ENCODE results near the gene CACNA2D2.
A peak's percentile ranks its signal among the peaks of the same experiment; 100 is the strongest.

CACNA2D2 gene

DNA sequence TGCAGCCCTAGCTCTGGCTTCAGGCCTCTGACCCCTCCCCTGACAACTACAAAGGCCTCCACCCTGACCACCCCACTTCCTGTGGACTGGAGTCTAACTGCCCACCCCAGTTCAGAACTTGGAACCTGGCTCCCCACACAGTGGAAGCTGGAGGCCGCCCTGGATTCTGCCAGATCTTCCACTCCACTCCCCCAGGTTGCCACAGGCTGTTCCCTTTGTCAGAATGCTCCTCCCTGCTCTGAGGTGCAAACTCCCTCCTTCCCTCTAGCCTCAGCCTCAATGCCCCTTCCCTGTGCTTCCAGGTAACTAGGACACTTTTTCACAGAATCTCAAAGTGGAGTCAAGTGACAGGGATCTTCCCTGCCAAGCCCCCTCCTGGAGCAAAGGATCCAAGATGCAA, 81.3 kb downstream of the CACNA2D2 start:
- DNase-seq, result no peak

DNA sequence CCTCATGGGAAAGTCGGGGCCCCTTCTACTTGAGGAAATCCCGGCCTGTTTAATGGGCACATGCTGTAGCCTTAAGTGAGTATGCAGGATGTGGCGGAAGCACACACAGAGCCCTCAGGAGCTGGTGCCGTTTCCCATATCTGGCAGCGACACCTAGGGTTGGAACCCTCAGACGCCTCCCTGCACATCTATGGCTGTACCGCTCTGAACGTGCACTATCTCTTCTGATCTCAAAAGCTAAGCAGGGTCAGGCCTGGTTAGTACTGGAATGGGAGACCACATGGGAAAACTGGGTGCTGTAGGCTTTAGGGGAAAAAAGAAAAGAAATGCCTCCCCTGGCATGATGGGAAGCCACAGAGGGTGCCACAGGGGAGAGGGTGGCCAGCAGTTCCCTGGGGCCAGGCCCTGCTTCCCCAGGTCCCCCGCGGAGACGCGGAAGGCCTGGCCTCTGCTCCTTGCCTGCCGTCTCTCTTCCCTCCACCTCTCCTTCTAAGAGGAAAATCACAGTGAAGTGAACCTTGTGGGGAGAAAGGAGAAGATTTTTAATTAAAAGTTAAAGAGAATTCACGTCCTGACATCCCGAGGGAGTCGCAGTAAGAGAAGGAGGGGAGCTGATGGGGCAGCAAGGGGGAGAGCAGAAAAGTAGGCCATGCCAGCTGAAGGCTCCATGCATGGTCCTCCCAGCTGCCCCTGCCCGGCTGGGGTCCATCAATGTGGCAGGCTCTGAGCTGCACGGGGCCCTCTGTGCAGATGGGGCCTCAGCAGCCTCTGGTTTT, 83.7 kb downstream of the CACNA2D2 start:
- no peak for DNase-seq

DNA sequence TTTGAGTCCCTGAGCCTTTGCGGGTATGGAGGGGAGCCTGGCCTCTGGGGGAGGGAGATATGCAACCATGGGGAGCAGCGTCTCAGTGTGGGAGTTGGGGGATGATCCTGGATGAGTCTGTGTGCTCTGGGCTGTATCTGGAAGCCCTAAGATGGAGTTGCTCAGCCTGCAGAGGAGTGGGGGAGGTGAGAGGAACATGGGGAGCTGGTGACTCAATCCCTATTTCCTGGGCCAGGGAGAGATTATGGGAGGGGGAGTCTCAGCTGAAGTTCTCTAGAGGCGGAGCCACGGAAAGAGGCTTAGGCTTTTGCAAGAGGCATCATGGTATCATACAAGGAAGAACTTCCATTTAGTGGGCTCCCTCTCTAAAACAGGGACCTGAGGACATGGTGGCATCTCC, 84.6 kb downstream of the CACNA2D2 start:
- no peak for DNase-seq

DNA sequence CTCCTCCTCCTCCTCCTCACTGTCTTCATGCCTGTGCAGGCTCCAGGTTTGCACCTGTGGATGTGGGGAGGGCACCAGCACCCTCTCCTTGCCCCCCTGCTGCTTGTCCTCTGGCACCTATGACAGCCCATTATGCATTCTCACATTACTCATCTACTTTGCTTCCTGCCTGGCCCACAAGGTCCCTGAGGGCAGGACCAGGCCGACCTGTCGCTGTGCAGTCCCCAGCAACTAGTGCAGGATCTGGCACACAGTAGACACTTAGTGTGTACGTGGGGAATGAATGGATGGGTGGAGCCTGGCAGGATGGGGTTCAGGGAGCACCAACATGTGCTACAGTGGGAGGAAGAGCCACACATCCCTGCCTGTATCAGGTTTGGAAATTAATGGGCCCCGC, 85.8 kb downstream of the CACNA2D2 start:
- no peak for DNase-seq

DNA sequence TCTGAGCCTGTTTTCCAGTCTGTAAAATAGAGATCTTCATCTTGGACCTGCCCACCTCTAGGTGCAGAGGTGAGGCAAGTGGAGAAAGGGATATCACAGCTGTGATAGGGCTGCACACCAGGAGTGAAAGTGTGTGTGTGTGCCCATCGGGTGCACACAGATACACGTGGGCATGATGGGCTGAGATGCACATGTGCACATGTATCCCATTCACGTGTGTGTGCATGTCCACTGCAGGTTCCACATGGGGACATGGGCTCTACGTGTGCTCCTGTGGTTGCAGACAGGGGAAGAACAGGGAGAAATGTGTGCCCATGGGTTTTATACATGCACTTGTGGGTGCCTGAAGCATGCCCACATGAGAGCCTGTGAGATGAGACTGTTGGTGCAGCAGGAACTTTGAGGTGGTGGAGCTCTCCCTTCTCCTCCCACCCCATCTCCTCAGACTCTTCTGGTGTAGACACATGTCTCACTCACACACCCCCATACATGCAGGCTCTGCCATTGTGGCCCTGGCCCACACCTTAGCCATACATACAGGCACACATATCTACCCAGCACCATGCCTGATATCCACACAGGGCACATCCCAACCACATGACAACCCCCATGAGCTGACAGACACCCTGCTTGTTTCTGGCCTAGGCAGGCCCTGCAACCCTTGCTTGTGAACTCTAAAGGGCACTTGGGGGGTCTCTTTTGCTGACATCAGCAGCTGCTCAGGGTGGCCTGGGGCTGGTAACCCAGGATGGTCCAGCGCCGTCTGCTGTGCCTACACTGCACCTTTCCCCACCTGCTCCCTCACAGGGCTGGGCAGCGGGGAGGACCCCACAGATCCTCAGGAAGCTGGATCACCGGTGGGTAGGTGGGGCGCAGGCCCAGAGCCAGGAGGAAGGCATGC, 86.4 kb downstream of the CACNA2D2 start:
- DNase-seq, result no peak

DNA sequence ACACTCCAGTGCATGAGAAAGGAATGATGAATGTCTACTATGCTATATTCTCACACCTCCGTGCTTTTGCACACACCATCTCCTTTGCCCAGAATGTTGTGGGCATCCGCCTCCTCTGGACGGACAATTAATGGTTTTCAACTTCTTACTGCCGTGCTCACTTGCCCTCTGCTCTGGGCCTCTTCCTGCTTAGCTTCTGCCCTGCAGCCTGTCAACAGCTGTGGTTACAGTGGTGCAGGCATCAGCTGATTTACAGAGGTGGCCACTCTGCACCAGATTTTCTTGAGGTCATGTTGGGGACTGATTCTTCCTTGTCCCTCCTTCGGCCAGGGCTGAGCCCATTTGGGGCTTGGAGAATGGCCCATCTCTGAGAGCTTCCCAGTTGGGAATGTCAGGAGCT, 87.6 kb downstream of the CACNA2D2 start:
- DNase-seq, result no peak

DNA sequence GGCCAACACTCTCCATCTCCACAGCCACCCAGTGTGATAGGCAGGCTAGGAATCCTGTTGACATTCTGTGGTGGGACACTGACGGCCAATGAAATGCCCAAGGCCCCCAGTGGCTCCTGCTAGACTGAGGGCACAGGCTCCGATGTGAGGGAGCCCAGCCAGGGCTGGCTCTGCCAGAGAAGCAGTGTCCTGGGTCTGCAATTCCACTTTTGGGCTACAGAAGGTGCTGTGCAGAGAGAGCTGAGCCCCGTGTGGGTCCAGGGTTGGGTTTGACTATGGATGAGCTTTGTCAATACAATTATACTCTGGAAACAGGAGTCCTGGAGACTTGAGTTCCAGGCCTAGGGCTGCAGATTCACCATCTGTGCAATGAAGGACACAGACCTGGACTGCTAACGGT, 88.4 kb downstream of the CACNA2D2 start:
- no peak for DNase-seq

DNA sequence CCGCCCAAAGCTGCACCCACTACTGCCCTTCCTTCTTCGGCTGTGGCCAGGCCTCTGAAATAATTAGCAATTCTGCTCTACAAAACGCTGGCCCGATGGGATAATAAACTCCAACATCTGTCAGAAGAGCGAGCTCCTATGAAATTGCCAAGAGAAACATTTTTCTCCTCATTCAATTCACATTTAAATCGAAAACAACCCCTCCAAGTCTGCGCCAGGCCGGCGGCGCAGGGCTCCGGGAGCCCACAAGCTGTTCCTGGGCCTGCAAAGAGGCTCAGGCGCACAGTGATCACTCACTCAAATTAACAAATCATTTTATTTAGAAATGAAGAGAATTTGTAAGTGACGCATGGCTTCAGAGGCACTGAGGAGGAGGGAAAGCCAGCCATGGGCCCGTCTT, 88.8 kb downstream of the CACNA2D2 start:
- no peak for DNase-seq

DNA sequence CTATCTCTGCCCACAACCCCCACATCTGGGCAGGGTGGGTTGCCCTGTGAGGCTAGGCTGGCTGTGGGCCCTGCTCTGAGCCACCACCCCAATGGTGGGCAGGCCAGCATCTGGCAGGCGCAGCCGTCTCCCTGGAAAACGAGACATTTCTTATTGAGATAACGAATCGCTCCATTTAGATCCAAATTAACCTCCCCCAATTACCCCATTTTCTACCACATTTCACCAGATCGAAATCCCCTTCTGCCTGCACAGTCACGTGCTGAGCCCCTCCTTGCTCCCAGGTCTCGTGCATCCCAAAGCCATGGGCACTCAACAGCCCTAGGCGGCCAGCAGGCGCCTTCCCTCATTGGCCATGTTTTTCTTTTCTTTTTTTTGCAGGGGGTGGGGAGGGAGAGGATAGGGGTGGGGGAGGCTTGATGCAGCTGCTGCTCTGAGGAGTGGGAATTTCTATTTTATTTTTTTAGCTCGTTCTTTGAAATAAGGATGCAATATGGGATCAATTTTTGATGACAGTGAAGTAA, 91.1 kb downstream of the CACNA2D2 start:
- DNase-seq, result no peak

DNA sequence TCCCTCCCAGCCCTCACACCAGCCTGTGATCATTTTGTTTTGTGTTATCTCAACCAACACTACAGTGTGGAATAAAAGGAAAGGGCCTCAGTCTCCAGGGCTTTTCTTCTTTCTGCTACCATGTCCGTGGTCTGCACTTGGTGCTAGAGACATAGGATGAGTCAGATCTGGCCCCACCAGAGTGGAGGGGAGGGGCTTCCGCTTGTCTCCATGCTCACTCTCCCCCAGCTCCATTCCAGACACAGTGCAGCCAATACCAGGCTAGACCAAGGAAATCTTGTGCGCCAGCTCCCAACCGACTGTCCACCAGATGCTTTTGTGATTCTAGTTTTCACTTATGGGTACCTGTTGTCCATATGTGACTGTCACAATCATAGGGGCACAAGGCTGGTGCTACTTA, 92.2 kb downstream of the CACNA2D2 start:
- no peak for DNase-seq

DNA sequence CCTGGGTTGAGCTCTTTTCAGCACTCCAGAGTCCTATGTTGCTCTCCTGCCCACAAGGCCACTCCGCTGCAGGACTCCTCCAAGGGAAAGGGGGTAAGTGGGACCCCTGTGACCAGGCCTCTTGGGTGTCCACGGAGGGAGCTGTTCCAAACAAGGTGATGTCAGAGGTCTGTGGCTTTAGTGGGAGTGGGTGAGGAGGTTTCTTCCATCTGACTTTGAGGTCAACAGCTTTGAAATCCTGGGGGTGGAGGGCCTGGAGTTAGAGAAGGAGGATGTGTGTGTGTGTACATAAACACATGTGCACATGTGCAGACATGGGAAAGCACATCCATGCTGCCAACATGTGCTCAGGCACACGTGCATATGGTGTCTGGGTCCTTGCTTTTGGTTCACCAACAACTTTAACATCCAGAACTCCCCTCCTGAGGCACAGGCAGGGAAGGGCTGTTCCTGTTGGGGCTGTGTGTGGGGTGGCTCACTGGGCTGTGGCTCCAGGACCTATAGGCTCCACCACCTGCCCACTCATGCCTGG, 92.8 kb downstream of the CACNA2D2 start:
- DNase-seq, result no peak

DNA sequence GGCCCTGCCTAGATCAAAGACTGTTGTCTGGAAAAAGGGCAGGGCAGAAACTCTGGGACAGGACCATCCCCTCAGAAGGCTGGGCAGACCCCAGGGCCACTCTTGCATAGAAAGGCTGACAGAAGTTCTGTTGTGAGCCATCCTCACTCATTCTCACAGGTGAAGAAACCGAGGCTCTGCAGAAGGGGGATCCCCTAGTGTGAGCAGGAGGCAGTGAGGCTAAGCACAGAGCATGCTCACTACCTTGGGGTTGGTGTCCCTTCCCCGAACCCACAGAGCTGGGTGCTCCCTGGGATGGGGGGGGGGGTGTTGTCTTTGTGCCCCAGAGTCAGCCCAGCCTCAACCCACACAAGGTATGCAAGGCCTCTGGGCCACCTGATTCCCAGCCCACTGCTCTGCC, 93.2 kb downstream of the CACNA2D2 start:
- DNase-seq, result no peak

DNA sequence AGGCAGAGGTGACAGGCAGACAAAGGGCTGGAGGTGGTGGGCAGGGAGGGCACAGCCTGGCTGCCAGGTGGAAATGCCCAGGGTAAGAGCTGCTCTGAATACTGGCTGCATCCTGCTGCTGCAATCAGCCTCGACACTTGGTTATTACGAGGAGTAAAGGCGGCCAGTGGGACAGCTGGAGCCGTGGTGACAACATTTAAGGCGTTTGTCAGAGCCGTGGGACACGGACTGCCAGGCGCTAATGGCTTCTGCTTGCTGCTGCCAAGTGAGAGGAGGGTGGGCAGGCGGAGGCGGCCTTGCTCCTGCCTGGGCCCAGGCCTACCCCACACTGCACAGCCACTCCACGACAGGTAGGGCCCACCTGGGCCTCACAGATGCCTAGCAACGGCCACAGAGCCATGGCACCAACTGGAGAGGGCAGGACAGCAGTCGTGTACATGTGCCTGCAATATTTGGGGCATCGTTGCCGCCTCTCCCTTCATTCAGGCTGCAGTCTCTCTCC, 94.9 kb downstream of the CACNA2D2 start:
- no peak for DNase-seq

DNA sequence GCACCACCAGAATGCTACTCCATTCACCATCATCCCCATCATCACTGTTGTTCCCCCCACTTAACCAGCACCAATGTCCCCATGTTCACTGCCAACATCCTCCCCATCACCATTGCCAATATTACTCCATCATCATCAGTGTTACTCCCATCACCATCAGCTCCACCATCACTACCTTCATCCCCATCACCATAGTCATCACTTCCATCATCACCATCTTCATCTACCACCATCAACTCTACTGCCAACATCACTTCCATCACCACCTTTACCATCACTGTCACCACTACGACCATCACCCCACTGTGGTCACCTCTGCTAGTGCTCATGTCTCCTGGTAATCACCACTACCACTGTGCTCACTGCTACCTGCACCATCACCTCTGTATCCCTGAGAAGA, 96.9 kb downstream of the CACNA2D2 start:
- DNase-seq, result no peak

DNA sequence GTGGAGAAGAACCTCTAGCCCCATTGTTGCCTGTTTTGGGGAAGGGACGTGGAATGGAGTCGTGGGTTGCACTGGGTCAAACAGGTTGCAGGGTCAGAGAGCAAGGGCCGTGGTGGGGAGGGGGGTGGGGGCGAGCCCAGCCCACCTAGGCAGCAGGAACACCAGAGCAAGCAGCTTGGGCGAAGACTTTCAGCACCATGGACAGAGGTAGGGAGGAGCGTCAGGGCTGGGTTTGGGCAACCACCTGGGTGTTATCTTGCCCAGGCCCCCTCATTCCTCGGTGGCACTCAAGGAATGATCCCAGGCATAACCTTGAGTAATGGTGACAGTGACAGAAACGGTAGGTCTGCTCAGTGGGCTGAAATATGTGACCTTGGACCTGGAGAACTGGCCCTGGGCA, 98.2 kb downstream of the CACNA2D2 start:
- DNase-seq, result peak; percentile 12

DNA sequence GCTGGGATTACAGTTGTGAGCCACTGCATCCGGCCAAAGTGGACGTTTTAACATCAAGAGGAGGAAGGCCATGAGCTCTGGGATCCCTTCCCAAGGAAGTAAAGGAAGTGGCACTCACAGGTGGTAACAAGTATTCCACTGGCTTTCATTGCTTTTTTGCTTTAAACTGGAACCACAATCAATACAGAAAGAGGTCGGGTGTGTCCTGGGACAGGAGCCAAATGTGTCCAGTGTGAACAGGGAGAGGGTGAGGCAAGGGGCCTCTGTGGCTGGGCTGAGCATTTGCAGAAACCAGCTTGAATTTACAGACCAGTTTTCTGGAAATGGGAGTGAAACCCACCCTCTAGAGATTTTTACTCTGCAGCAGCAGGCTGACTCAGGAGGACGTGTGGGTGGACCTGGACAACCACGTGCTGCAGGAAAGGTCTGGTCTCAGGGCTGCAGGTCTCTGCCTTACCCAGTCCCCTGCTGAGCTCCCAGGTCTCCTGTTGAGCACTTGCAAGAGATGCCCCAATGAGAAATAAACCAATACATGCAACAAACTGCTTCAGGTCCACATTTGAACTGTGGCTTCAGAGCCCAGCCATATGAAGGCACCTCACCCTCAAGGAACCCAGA, 101.3 kb downstream of the CACNA2D2 start:
- no peak for DNase-seq

DNA sequence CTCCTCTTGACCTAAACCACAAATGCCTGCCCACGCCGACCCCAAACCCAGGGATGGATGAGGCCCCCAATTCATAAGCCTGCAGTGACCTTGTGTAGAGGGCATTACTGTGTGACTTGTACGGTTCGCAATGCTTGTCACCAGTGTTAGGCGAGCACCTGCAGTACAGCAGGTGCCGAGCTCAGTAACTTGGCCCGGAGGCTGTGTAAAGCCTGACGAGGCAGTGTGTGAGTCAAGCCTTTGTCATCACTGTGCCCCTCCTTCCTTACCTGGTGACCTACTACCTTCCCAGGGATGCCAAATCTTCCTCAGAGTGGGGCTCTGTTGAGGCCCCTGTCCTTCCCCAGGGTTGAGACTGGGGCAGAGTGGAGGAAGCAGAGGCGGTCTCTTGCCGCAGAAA, 106.9 kb downstream of the CACNA2D2 start:
- DNase-seq, result no peak

DNA sequence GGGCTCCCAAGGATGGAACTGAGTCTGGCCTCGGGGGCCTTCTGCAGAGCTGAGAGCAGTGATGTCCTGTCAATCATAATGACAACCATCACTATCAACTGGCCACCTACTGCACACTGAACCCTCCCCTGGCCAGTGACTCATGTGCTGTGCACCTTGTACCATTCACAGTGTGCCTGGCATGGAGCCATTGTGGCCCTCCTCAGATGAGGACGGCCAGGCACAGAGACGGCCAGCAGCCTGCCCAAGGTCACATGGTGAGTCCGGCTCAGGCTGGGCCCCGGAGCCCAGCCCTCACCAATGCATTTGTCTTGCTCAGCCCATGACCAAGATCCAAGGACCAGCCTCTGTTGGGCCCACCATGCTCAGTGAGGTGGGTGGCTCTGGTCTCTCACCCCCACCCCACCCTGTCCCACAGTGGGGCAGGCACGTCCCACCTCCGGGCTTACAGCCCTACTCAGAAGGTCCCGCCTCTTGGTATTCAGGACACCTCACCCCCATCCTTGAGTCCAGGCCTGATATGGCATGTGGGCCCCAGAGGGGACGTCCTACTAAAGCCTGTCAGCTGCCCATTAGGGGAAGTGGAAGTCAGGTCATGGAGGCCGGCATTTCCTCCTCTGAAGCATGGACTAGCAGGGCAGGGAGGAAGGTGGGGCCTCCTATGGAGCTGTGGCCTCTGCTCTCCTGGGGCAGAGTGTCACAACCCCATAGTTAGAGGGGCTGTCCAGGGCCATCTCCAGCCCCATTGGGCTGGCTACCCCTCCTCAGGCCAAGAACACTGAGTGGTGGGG, 108.2 kb downstream of the CACNA2D2 start:
- DNase-seq, result no peak

DNA sequence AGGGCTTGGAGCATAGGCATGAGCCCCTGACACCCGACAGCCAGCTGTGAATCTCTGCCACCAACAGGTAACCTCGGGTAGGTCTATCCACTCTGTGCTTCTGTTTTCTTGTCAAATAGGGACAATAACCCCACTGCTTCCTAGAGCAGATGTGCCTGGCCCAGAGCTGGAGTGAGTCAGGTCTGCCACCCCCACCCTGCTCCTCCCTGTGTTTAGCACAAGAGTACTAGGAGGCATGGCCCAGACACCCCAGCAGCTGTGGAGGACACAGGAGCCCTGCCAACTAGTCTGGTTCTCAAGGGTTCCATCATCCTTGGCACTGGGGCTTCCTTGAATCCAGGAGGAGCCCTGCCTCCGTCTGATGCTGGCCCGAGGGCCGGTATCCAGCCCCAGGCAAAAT, 110.4 kb downstream of the CACNA2D2 start:
- no peak for DNase-seq

DNA sequence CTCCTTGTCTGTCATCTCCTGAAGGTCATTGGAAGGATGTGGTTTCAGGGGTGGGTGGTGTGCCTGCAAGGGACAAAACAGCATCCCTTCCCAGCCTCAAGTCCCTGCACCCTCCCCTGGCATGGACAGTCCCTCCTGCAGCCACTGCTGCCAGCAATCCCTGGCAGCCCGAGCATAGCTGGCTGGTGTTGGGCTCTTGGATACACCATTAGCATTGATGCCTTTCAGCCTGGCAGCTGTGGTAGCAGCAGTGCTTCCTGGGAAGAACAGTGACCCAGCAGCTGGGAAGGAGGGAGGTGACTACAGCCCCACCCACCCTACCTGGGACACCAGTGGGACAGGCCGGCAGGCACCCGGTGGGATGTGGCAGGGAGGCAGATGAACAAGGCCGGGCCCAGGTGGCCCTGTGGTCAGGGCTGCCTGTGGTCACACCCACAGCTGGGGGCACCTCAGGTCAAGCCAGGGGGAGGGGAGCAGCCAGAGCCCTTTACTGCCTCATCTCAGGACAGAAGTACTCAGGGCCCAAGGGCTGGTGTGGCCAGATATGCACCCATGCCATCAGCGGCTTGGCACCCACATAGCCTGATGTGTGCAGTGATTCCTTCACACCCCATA, 111.2 kb downstream of the CACNA2D2 start:
- no peak for DNase-seq

DNA sequence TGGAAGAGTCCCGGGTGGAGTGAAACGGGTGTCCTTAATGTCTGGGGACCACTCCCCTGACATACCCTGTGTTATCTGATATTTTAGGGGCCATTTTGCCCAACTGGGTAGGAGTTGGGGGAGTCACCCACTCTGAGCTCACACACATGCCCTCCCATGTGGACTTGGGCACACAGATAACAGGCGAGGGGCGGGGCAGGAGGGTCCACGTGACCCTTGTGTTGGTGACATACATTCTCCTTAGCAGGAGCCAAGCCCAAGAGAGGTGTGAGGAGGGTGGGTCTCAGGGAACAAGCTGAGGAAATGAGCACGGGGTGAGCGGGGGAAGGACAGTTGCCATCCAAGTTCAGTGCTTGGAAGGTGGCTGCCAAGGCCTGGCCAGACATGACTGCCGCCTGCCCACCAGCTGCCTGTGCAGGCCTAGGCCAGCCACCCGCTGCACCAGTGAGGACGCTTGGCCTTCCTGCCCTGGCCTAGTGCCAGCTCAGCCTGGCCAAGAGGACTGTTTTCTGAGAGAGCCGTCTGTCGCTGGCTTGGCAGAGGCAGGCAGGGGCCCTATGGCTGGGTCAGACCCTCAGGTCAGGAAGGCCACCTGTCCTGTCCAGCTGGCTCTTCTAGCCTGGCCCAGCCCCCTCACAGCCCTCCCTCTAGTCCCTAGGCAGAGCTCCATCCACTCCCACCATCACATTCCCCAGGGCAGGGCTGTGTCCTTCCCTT, 112.8 kb downstream of the CACNA2D2 start:
- DNase-seq, result no peak
